ENCODE measurements around the gene SRBD1.

Gene SRBD1

GRCh38 chr2:45379399-45380087, 231.5 kb downstream of the SRBD1 start:
- no peak for DNase-seq (ENCODE audit: low spot score)

GRCh38 chr2:45373534-45373933, 237.5 kb downstream of the SRBD1 start:
- DNase-seq (ENCODE audit: low spot score): no peak

GRCh38 chr2:45370369-45370768, 240.7 kb downstream of the SRBD1 start:
- no peak for DNase-seq (ENCODE audit: low spot score)

- DNase-seq (ENCODE audit: low spot score): no peak
Observed at GRCh38 chr2:45368792-45369191, 242.3 kb downstream of the SRBD1 start.

- DNase-seq (ENCODE audit: low spot score): no peak
Observed at GRCh38 chr2:45361666-45362065, 249.4 kb downstream of the SRBD1 start.

- no peak for DNase-seq (ENCODE audit: low spot score)
Observed at GRCh38 chr2:45354776-45355175, 256.3 kb downstream of the SRBD1 start.

GRCh38 chr2:45353879-45354278, 257.2 kb downstream of the SRBD1 start:
- DNase-seq (ENCODE audit: low spot score): peak; percentile 90

- no peak for DNase-seq (ENCODE audit: low spot score)
Observed at GRCh38 chr2:45352506-45352905, 258.6 kb downstream of the SRBD1 start.

GRCh38 chr2:45345331-45346234, 265.5 kb downstream of the SRBD1 start:
- DNase-seq (ENCODE audit: low spot score): no peak

GRCh38 chr2:45344502-45344901, 266.6 kb downstream of the SRBD1 start:
- no peak for DNase-seq (ENCODE audit: low spot score)

GRCh38 chr2:45344071-45344470, 267.0 kb downstream of the SRBD1 start:
- no peak for DNase-seq (ENCODE audit: low spot score)

GRCh38 chr2:45343251-45344017, 267.6 kb downstream of the SRBD1 start:
- peak; percentile 26 for DNase-seq (ENCODE audit: low spot score)

GRCh38 chr2:45340318-45340717, 270.7 kb downstream of the SRBD1 start:
- DNase-seq (ENCODE audit: low spot score): no peak

GRCh38 chr2:45339253-45339652, 271.8 kb downstream of the SRBD1 start:
- DNase-seq (ENCODE audit: low spot score): no peak

All from AG20443 (cell line).